Measurements from ENCODE around the gene PSPH.

The PSPH gene

GRCh38 chr7:55992346-55992745, 58.9 kb downstream of the PSPH start:
- no peak for DNase-seq (ENCODE audit: low read depth, low spot score)
- peaks cover 53% of the 10 kb centered on the region for H3K36me3 ChIP-seq (ENCODE audit: insufficient read depth, insufficient read length, low read length)

GRCh38 chr7:55983537-55983936, 67.7 kb downstream of the PSPH start:
- Histone ChIP-seq H3K27me3 (ENCODE audit: insufficient read depth, insufficient read length) (no peaks in the 10 kb centered on the region), H3K4me3 (ENCODE audit: insufficient read length, low read depth) (no peak overlapping the region), H3K36me3 (ENCODE audit: insufficient read depth, insufficient read length, low read length) (peaks cover 80% of the 10 kb centered on the region), H3K9me3 (ENCODE audit: insufficient read depth, low read length) (no peaks in the 10 kb centered on the region), H3K4me1 (ENCODE audit: insufficient read depth, insufficient read length) (no peaks in the 10 kb centered on the region), H3K9ac (ENCODE audit: insufficient read length, low read depth) (no peak overlapping the region)
- DNase-seq (ENCODE audit: low read depth, low spot score) = no peak
- no peak for TF ChIP-seq YY1 (IDR thresholded peaks at IDR 0.05; ENCODE audit: insufficient read depth, insufficient read length)
- TF ChIP-seq ZNF274 (IDR thresholded peaks at IDR 0.05; ENCODE audit: low read depth, low read length) = no peak
- TF ChIP-seq SUZ12 (IDR thresholded peaks at IDR 0.05; ENCODE audit: extremely low read depth, insufficient read depth, insufficient read length) = no peak

More at GRCh38 chr7:55992346-55992745, 58.9 kb downstream of the PSPH start:
- H3K4me3 ChIP-seq (ENCODE audit: insufficient read length, low read depth) = no peak overlapping the region
- H3K27me3 ChIP-seq (ENCODE audit: insufficient read depth, insufficient read length) = no peaks in the 10 kb centered on the region
- no peaks in the 10 kb centered on the region for H3K4me1 ChIP-seq (ENCODE audit: insufficient read depth, insufficient read length)
- H3K9ac ChIP-seq (ENCODE audit: insufficient read length, low read depth) = no peak overlapping the region
- TF ChIP-seq ZNF274 (IDR thresholded peaks at IDR 0.05; ENCODE audit: low read depth, low read length) (no peak), SUZ12 (IDR thresholded peaks at IDR 0.05; ENCODE audit: extremely low read depth, insufficient read depth, insufficient read length) (no peak), YY1 (IDR thresholded peaks at IDR 0.05; ENCODE audit: insufficient read depth, insufficient read length) (no peak)
- H3K9me3 ChIP-seq (ENCODE audit: insufficient read depth, low read length) = no peaks in the 10 kb centered on the region

DNA sequence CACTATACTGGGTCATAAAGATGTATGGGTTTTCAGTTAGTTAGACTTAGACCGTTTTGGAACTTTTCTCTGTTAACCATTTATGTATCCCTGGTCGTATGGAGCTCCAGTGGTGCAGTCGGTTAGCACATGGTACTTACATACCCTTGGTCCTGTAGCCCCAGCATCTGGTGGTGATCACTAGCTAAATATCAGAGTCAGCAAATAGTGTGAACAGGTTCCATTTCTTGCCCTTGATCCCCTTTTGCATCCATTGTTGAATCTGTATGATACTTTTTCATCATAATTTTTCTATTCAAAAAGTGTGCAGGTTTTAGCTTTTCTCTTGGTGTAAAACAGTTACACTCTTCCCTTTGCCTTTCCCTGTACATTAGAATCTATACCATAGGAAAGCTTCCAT, 71.0 kb downstream of the PSPH start:
- Histone ChIP-seq H3K9me3 (ENCODE audit: insufficient read depth, low read length) (no peaks in the 10 kb centered on the region), H3K4me1 (ENCODE audit: insufficient read depth, insufficient read length) (no peaks in the 10 kb centered on the region), H3K4me3 (ENCODE audit: insufficient read length, low read depth) (no peak overlapping the region), H3K36me3 (ENCODE audit: insufficient read depth, insufficient read length, low read length) (peaks cover 66% of the 10 kb centered on the region), H3K9ac (ENCODE audit: insufficient read length, low read depth) (no peak overlapping the region), H3K27me3 (ENCODE audit: insufficient read depth, insufficient read length) (no peaks in the 10 kb centered on the region)
- no peak for TF ChIP-seq SUZ12 (IDR thresholded peaks at IDR 0.05; ENCODE audit: extremely low read depth, insufficient read depth, insufficient read length)
- DNase-seq (ENCODE audit: low read depth, low spot score) = no peak

DNA sequence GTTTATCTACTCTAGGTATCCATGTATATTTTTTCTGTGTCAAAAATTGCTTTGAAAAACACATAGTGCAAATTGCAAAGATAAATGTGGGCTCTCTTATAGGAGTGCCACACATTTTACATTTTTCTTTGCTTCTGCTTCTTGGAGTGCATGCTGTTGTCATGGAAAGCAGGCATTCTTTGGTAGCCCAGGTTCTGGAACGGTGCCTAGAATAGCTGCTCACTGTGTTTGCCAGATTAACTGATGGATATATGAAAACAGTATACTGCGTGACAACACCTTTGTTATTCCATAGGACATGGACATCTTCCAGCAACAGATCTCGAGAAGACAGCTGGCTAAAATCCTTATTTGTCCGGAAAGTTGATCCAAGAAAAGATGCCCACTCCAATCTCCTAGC, 73.4 kb downstream of the PSPH start:
- Histone ChIP-seq H3K9ac (ENCODE audit: insufficient read length, low read depth) (no peak overlapping the region), H3K9me3 (ENCODE audit: insufficient read depth, low read length) (no peaks in the 10 kb centered on the region), H3K36me3 (ENCODE audit: insufficient read depth, insufficient read length, low read length) (peaks cover 44% of the 10 kb centered on the region), H3K4me1 (ENCODE audit: insufficient read depth, insufficient read length) (no peaks in the 10 kb centered on the region), H3K4me3 (ENCODE audit: insufficient read length, low read depth) (no peak overlapping the region), H3K27me3 (ENCODE audit: insufficient read depth, insufficient read length) (no peaks in the 10 kb centered on the region)
- TF ChIP-seq YY1 (IDR thresholded peaks at IDR 0.05; ENCODE audit: insufficient read depth, insufficient read length) = no peak
- TF ChIP-seq ZNF274 (IDR thresholded peaks at IDR 0.05; ENCODE audit: low read depth, low read length) = no peak
- no peak for TF ChIP-seq SUZ12 (IDR thresholded peaks at IDR 0.05; ENCODE audit: extremely low read depth, insufficient read depth, insufficient read length)
- no peak for DNase-seq (ENCODE audit: low read depth, low spot score)

GRCh38 chr7:55975988-55976633, 75.1 kb downstream of the PSPH start:
- no peak for DNase-seq (ENCODE audit: low read depth, low spot score)
- no peak overlapping the region for H3K9ac ChIP-seq (ENCODE audit: insufficient read length, low read depth)
- no peak overlapping the region for H3K4me3 ChIP-seq (ENCODE audit: insufficient read length, low read depth)
- TF ChIP-seq ZNF274 (IDR thresholded peaks at IDR 0.05; ENCODE audit: low read depth, low read length) = no peak
- TF ChIP-seq SUZ12 (IDR thresholded peaks at IDR 0.05; ENCODE audit: extremely low read depth, insufficient read depth, insufficient read length) = no peak
- TF ChIP-seq YY1 (IDR thresholded peaks at IDR 0.05; ENCODE audit: insufficient read depth, insufficient read length) = no peak
- H3K36me3 ChIP-seq (ENCODE audit: insufficient read depth, insufficient read length, low read length) = peaks cover 33% of the 10 kb centered on the region
- no peaks in the 10 kb centered on the region for H3K27me3 ChIP-seq (ENCODE audit: insufficient read depth, insufficient read length)
- no peaks in the 10 kb centered on the region for H3K4me1 ChIP-seq (ENCODE audit: insufficient read depth, insufficient read length)
- H3K9me3 ChIP-seq (ENCODE audit: insufficient read depth, low read length) = no peaks in the 10 kb centered on the region

DNA sequence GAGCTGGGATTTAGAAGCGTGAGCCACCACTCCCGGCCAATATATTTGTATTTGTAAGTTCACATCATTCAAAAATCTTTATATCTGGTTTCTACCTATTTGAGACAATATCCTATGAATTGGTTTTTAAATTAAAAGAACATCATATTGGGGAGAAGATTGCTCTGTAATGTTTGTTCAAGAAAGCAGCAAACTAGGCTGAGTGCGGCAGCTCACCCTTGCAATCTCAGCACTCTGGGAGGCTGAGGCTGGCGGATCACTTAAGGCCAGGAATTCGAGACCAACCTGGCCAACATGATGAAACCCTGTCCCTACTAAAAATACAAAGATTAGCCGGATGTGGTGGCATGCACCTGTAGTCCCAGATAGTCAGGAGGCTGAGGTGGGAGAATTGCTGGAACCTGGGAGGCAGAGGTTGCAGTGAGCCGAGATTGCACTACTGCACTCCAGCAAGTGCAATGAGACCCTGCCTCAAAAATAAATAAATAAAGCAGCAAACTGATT, 77.4 kb downstream of the PSPH start:
- no peak for DNase-seq (ENCODE audit: low read depth, low spot score)
- no peaks in the 10 kb centered on the region for H3K9me3 ChIP-seq (ENCODE audit: insufficient read depth, low read length)
- H3K4me3 ChIP-seq (ENCODE audit: insufficient read length, low read depth) = no peak overlapping the region
- H3K4me1 ChIP-seq (ENCODE audit: insufficient read depth, insufficient read length) = peaks cover 2% of the 10 kb centered on the region
- H3K36me3 ChIP-seq (ENCODE audit: insufficient read depth, insufficient read length, low read length) = peaks cover 25% of the 10 kb centered on the region
- no peaks in the 10 kb centered on the region for H3K27me3 ChIP-seq (ENCODE audit: insufficient read depth, insufficient read length)
- H3K9ac ChIP-seq (ENCODE audit: insufficient read length, low read depth) = no peak overlapping the region
- TF ChIP-seq SUZ12 (IDR thresholded peaks at IDR 0.05; ENCODE audit: extremely low read depth, insufficient read depth, insufficient read length) (no peak), YY1 (IDR thresholded peaks at IDR 0.05; ENCODE audit: insufficient read depth, insufficient read length) (no peak), ZNF274 (IDR thresholded peaks at IDR 0.05; ENCODE audit: low read depth, low read length) (no peak)

GRCh38 chr7:55970978-55971377, 80.3 kb downstream of the PSPH start:
- Histone ChIP-seq H3K27me3 (ENCODE audit: insufficient read depth, insufficient read length) (no peaks in the 10 kb centered on the region), H3K4me1 (ENCODE audit: insufficient read depth, insufficient read length) (peaks cover 2% of the 10 kb centered on the region), H3K4me3 (ENCODE audit: insufficient read length, low read depth) (no peak overlapping the region), H3K36me3 (ENCODE audit: insufficient read depth, insufficient read length, low read length) (peaks cover 28% of the 10 kb centered on the region), H3K9me3 (ENCODE audit: insufficient read depth, low read length) (no peaks in the 10 kb centered on the region), H3K9ac (ENCODE audit: insufficient read length, low read depth) (no peak overlapping the region)
- TF ChIP-seq SUZ12 (IDR thresholded peaks at IDR 0.05; ENCODE audit: extremely low read depth, insufficient read depth, insufficient read length) (no peak), YY1 (IDR thresholded peaks at IDR 0.05; ENCODE audit: insufficient read depth, insufficient read length) (no peak), ZNF274 (IDR thresholded peaks at IDR 0.05; ENCODE audit: low read depth, low read length) (no peak)
- no peak for DNase-seq (ENCODE audit: low read depth, low spot score)
